Spleen (tissue), 13 donors: ENCODE data around the gene CPNE6. TPM values are rescaled to one million over a fixed set of nuclear protein-coding genes. Genes with fewer than 3 reads are reported as not detected.
"Not testable (repeated sequence)": the region's sequence is repeated elsewhere in the genome, so short reads cannot be mapped to it uniquely, and the experiment has no call there.

ENCODE experiments used
- DNase-seq: peaks from one replicate; pipeline ENCODE4 v3.0.0-alpha.2; 2020
- H3K27ac ChIP-seq, 8 donors: fragments of 200-600 bp; sonication (generic) in 7 of 8; 1 replicate in 4 of 8; 2 replicates in 4 of 8; pipeline versions ENCODE4 v1.5.0 to v1.8.0; 2016 to 2021; ENCODE audit warnings: inconsistent platforms in 4 of 8, mild to moderate bottlenecking in 4 of 8, moderate library complexity in 1 of 8
- H3K27me3 ChIP-seq, 7 donors: fragments of 200-600 bp; sonication (generic) in 6 of 7; replicated peaks in 1 of 7; 1 replicate in 4 of 7; 2 replicates in 3 of 7; pipeline versions ENCODE4 v1.5.0 to v1.8.0; 2016 to 2021; ENCODE audit warnings: inconsistent platforms in 3 of 7, mild to moderate bottlenecking in 1 of 7
- H3K36me3 ChIP-seq, 6 donors: fragments of 200-600 bp; sonication (generic) in 5 of 6; 1 replicate in 4 of 6; 2 replicates in 2 of 6; pipeline versions ENCODE4 v1.5.0 to v1.8.0; 2016 to 2021; ENCODE audit warnings: inconsistent platforms in 2 of 6
- H3K4me1 ChIP-seq, 6 donors: fragments of 200-600 bp; sonication (generic) in 5 of 6; 1 replicate in 3 of 6; 2 replicates in 3 of 6; pipeline versions ENCODE4 v1.5.0 to v1.8.0; 2016 to 2021; ENCODE audit warnings: inconsistent platforms in 3 of 6
- H3K4me3 ChIP-seq, 8 donors: fragments of 200-600 bp; sonication (generic) in 7 of 8; 1 replicate in 4 of 8; 2 replicates in 4 of 8; pipeline versions ENCODE4 v1.5.0 to v1.8.0; 2016 to 2021; ENCODE audit warnings: inconsistent platforms in 4 of 8, mild to moderate bottlenecking in 4 of 8, moderate library complexity in 2 of 8
- H3K9me3 ChIP-seq, 8 donors: fragments of 200-600 bp; sonication (generic) in 7 of 8; 1 replicate in 4 of 8; 2 replicates in 4 of 8; pipeline versions ENCODE4 v1.5.0 to v1.8.0; 2016 to 2021; ENCODE audit warnings: inconsistent platforms in 4 of 8
- POLR2A ChIP-seq, 3 donors: fragments of 450-650 bp; IDR thresholded peaks; one replicate each; pipeline ENCODE4 v1.5.1; 2017; ENCODE audit warnings: antibody characterized with exemption in 3 of 3, mild to moderate bottlenecking in 1 of 3
- POLR2AphosphoS5 ChIP-seq, 3 donors: sonication (generic); formaldehyde crosslinking; IDR thresholded peaks; one replicate each; pipeline ENCODE4 v1.5.1; 2017; ENCODE audit warnings: antibody characterized with exemption in 3 of 3
- WGBS, 5 donors: extraction: QIAGEN DNeasy Blood & Tissue Kit in 3 of 5; methylation state at CpG; one replicate each; pipeline versions ENCODE4 v1.1.5 to v1.1.7; 2013 to 2018; 5-methylcytosine and 5-hydroxymethylcytosine counted together
- intact Hi-C: fragments of 100-400 bp; cut with DNase I; formaldehyde crosslinking; loops from one replicate; pipeline ENCODE4 v1.15.0; 2023; ENCODE audit warnings: low total_unique reads
- long read RNA-seq, 2 donors: transcript quantifications; one replicate each; lab custom pipeline, GENCODE V29; 2026
- polyA plus RNA-seq, 3 donors: library from polyadenylated mRNA; stranded (reverse); fragments of 200-250 nt; gene quantifications; one replicate each; pipeline ENCODE4 v1.2.1, GENCODE V29; 2013
- total RNA-seq, 7 donors: library from RNA; depleted of rRNA in 3 of 7; stranded (reverse); fragments of >200 nt in 3 of 7; fragmentation: NEBNext Ultra II Directional in 4 of 7; extraction: Animal tissue kit (Norgen Biotek cat#: 25700) in 4 of 7; gene quantifications; one replicate each; pipeline versions ENCODE4 v1.1.0 to v1.2.1, GENCODE V29; 2016 to 2021
- TF ChIP-seq, protein P1 (sequence below), 11 experiments: fragments of 200-600 bp in 7 of 11; fragments of 450-650 bp in 4 of 11; sonication (generic) in 4 of 11; IDR thresholded peaks in 8 of 11; conservative IDR thresholded peaks in 3 of 11; 1 replicate in 7 of 11; 2 replicates in 4 of 11; pipeline versions ENCODE4 v1.4.0 to v1.8.0; 2016 to 2021; ENCODE audit warnings: antibody characterized with exemption in 11 of 11, inconsistent platforms in 4 of 11, mild to moderate bottlenecking in 1 of 11
- donor health status: healthy with polysubstance abuse.
- donor health status: DM: no; HTN: no; CAD: no; lungs with moderate emphysema.
- donor health status: DM: no; HTN: no; CAD: no.
- donor health status: Bipolar disorder and iron deficiency.
- donor health status: healthy.
- donor health status: DM: no; HTN: no; CAD: no.
- donor health status: DM: yes; HTN: yes; CAD: no.

The CPNE6 gene
- total RNA-seq (under 1 TPM in 1 of 7 donors, not detected in 6; 0.13 TPM), polyA plus RNA-seq (under 1 TPM in 1 of 3 donors, not detected in 2; 0.03 TPM)
- long read RNA-seq, donor 1 = 0 reads
- long read RNA-seq, donor 2 = 0 reads

DNA sequence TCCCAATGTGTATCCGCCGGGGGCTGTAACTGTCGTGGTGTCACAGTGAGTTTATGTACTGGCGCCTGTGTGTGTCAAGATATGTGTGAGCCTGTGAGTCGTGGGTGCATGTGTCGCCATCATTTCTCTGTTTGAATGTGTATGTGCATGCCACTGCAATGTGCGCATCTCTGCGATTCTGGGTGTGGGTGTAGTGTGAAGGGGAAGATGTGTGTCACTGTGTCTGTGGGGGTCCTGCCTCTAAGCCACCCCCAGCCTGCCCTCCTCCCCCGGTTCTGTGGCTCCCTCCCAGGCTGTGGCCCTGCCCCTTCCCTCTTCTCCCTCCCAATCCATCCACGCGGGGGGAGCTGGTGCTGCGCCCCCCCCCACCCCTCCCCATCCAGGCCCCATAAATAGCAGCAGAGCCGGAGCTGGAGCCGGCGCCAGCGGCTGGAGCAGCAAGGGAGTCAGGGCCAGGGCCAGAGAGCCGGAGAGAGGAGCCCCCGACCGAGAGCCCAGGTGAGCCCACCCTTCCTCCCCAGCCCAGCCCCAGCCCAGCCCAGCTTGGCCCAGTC lies at the start of gene CPNE6:
Gene CPNE6 (plus strand): TSS at position 419 of the 554 bp plus-strand sequence. CDS start 1,375 bp downstream, outside the sequence.
- 52 to 70% (median 62%) methylated on average over 16 to 19 of the region's 19 CpGs for WGBS, 5 donors
- no peak within 1 kb of the TSS for H3K27ac ChIP-seq
- no peak within 1 kb of the TSS for H3K4me3 ChIP-seq
- H3K36me3 ChIP-seq = no peaks in the 10 kb centered on the region
- H3K27me3 ChIP-seq = peaks cover 0 to 17% (median 0%) of the 10 kb centered on the region in 7 donors
- intact Hi-C loops = no loop called here
- H3K4me1 ChIP-seq = peaks cover 0 to 24% (median 2%) of the 10 kb centered on the region in 6 donors
- peak; percentile 62 for DNase-seq
- no peak for TF ChIP-seq POLR2A (IDR thresholded peaks at IDR 0.05)
- TF ChIP-seq, protein P1, sequence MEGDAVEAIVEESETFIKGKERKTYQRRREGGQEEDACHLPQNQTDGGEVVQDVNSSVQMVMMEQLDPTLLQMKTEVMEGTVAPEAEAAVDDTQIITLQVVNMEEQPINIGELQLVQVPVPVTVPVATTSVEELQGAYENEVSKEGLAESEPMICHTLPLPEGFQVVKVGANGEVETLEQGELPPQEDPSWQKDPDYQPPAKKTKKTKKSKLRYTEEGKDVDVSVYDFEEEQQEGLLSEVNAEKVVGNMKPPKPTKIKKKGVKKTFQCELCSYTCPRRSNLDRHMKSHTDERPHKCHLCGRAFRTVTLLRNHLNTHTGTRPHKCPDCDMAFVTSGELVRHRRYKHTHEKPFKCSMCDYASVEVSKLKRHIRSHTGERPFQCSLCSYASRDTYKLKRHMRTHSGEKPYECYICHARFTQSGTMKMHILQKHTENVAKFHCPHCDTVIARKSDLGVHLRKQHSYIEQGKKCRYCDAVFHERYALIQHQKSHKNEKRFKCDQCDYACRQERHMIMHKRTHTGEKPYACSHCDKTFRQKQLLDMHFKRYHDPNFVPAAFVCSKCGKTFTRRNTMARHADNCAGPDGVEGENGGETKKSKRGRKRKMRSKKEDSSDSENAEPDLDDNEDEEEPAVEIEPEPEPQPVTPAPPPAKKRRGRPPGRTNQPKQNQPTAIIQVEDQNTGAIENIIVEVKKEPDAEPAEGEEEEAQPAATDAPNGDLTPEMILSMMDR (IDR thresholded peaks at IDR 0.05 in 8 of 11, conservative IDR thresholded peaks at IDR 0.05 in 3 of 11) = no peak
- TF ChIP-seq POLR2AphosphoS5 (IDR thresholded peaks at IDR 0.05) = no peak
- no peaks in the 10 kb centered on the region for H3K9me3 ChIP-seq

DNA sequence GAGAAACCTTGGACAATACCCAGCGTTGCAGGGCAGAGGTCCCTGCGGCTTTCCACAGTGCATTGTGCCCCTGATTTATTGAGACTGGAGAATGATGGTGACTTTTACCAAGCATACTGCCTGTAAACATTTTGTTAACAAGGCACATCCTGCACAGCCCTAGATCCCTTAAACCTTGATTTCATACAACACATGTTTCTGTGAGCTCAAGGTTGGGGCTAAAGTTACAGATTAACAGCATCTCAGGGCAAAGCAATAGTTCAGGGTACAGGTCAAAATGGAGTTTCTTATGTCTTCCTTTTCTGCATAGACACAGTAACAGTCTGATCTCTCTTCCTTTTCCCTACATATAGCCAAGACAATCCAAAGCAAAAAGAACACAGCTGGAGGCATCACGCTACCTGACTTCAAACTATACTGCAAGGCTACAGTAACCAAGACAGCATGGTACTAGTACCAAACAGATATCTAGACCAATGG lies 46.4 kb upstream of the CPNE6 start:
- H3K36me3 ChIP-seq, H3K9me3 ChIP-seq, H3K27ac ChIP-seq, H3K4me3 ChIP-seq, H3K4me1 ChIP-seq, intact Hi-C loops, DNase-seq, H3K27me3 ChIP-seq: not testable (repeated sequence)
- 78 to 97% (median 94%) methylated on average over 3 of the region's 3 CpGs for WGBS, 5 donors

DNA sequence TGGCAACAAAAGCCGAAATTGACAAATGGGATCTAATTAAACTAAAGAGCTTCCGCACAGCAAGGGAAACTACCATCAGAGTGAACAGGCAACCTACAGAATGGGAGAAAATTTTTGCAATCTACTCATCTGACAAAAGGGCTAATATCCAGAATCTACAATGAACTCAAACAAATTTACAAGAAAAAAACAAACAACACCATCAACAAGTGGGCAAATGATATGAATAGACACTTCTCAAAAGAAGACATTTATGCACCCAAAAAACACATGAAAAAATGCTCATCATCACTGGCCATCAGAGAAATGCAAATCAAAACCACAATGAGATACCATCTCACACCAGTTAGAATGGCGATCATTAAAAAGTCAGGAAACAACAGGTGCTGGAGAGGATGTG lies 41.7 kb upstream of the CPNE6 start:
- H3K27ac ChIP-seq, H3K4me3 ChIP-seq, intact Hi-C loops, H3K36me3 ChIP-seq, DNase-seq, H3K27me3 ChIP-seq: not testable (repeated sequence)
- WGBS, 5 donors = 95 to 96% (median 96%) methylated on average over 2 to 3 of the region's 3 CpGs
- Histone ChIP-seq H3K4me1 (peaks cover 0 to 20% (median 0%) of the 10 kb centered on the region in 6 donors), H3K9me3 (peaks cover 0 to 29% (median 19%) of the 10 kb centered on the region in 8 donors)

DNA sequence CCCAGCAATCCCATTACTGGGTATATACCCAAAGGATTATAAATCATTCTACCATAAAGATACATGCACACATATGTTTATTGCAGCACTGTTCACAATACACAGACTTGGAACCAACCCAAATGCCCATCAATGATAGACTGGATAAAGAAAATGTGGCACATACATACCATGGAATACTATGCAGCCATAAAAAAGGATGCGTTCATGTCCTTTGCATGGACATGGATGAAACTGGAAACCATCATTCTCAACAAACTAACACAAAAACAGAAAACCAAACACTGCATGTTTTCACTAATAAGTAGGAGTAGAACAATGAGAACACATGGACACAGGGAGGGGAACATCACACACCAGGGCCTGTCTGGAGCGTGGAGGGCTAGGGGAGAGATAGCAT lies 40.0 kb upstream of the CPNE6 start:
- H3K27ac ChIP-seq, H3K27me3 ChIP-seq, H3K4me3 ChIP-seq, intact Hi-C loops, H3K36me3 ChIP-seq, DNase-seq: not testable (repeated sequence)
- Histone ChIP-seq H3K4me1 (peaks cover 0 to 35% (median 0%) of the 10 kb centered on the region in 6 donors), H3K9me3 (peaks cover 0 to 29% (median 19%) of the 10 kb centered on the region in 8 donors)
- WGBS, 5 donors = 90 to 96% (median 93%) methylated on average over 2 of the region's 2 CpGs

DNA sequence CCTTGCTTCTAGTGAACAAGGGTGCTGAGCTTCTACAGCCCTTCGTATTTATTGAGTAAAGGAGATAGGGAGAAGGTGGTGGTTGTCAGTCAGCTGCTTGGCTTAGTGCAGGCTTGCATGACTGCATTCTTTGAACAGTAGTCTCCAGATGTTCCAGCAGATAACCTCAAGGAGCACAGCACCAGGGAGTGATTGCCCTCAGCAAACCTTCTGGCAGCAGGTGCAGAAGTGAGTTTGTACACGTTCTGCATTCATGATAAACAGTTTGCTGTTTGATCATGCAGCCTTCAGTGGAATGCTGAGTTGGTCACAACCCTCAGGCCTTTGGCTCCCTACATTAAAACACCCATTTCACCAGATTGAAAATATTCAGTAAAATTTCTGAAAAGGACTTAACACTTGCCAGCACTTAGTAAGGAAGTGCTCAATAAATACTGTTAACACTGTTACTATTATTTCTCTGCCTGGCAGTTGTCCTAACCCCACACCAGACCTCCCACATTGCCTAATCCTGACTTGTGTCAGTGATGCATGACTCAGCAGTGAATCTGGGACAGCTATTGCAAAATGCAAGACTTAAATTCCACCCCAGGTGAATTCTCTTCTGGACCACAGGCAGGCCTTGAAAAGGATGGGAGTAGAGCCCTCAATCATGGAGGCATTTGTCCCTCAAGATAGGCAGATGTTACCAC lies 38.5 kb upstream of the CPNE6 start:
- Histone ChIP-seq H3K27ac (no peak overlapping the region), H3K4me3 (no peak overlapping the region), H3K4me1 (peaks cover 0 to 48% (median 5%) of the 10 kb centered on the region in 6 donors), H3K36me3 (no peaks in the 10 kb centered on the region), H3K9me3 (peaks cover 0 to 29% (median 19%) of the 10 kb centered on the region in 8 donors), H3K27me3 (no peaks in the 10 kb centered on the region)
- no peak for TF ChIP-seq POLR2A (IDR thresholded peaks at IDR 0.05)
- TF ChIP-seq, protein P1 (IDR thresholded peaks at IDR 0.05 in 8 of 11, conservative IDR thresholded peaks at IDR 0.05 in 3 of 11) = no peak
- TF ChIP-seq POLR2AphosphoS5 (IDR thresholded peaks at IDR 0.05) = no peak
- 75 to 92% (median 85%) methylated on average over 2 of the region's 2 CpGs for WGBS, 5 donors
- intact Hi-C loops = no loop called here
- no peak for DNase-seq

DNA sequence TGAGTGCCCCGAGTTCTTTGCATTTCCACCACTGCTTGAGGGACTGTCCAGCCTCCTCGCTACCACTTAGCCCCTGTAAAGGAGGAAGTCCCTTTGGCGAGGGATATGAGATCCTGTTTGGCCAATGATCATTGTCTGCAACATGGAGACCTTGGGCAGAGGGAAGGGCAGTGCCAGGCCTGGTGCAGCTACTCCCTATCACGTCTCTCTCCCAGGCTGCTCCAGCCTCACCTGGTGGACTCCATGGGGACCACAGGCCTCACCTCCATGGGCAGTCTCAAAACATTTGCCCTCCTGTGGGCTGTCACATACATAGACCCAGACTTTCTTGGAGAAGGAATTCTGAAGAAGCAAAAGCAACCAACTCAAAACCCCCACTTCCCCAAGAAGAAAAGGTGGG lies 35.6 kb upstream of the CPNE6 start:
- peak overlapping the region in 5 of 8 donors; percentile 51 to 83 (median 59) for H3K4me3 ChIP-seq
- DNase-seq, H3K27me3 ChIP-seq, intact Hi-C loops, H3K36me3 ChIP-seq: not testable (repeated sequence)
- H3K9me3 ChIP-seq = peaks cover 0 to 24% (median 19%) of the 10 kb centered on the region in 8 donors
- WGBS, 5 donors = 17 to 50% (median 33%) methylated on average over 2 to 3 of the region's 4 CpGs
- peaks cover 0 to 48% (median 5%) of the 10 kb centered on the region in 6 donors for H3K4me1 ChIP-seq
- H3K27ac ChIP-seq = peak overlapping the region; percentile 6 to 89 (median 87)
